T1000 (cell line): ENCODE data around the gene ADAMTS10.
A peak's percentile ranks its signal among the peaks of the same experiment; 100 is the strongest.
"Not testable (repeated sequence)": the region's sequence is repeated elsewhere in the genome, so short reads cannot be mapped to it uniquely, and the experiment has no call there.

Experiments used
- DNase-seq: peaks from one replicate; lab custom pipeline; 2025; ENCODE audit warnings: mixed read lengths; lab: John Stamatoyannopoulos, UW

The ADAMTS10 gene

GRCh38 chr19:8610041-8610935, at the start of gene ADAMTS10:
Gene ADAMTS10 (minus strand): TSS chr19:8610715. CDS start chr19:8605710, 5,005 bp downstream.
- no peak for DNase-seq

GRCh38 chr19:8659905-8660304, 49.4 kb upstream of the ADAMTS10 start:
- DNase-seq = no peak

GRCh38 chr19:8657869-8658268, 47.4 kb upstream of the ADAMTS10 start:
- no peak for DNase-seq

GRCh38 chr19:8655340-8655709, 44.8 kb upstream of the ADAMTS10 start:
- no peak for DNase-seq

- DNase-seq = peak; percentile 19
Measured at GRCh38 chr19:8654591-8655339, 44.2 kb upstream of the ADAMTS10 start.

GRCh38 chr19:8648240-8648639, 37.7 kb upstream of the ADAMTS10 start:
- no peak for DNase-seq

- no peak for DNase-seq
Measured at GRCh38 chr19:8643860-8644653, 33.5 kb upstream of the ADAMTS10 start.

GRCh38 chr19:8642561-8642960, 32.0 kb upstream of the ADAMTS10 start:
- DNase-seq = no peak

- no peak for DNase-seq
Measured at GRCh38 chr19:8641908-8642547, 31.5 kb upstream of the ADAMTS10 start.

- no peak for DNase-seq
Measured at GRCh38 chr19:8641221-8641907, 30.8 kb upstream of the ADAMTS10 start.

- DNase-seq = no peak
Measured at GRCh38 chr19:8640402-8641004, 30.0 kb upstream of the ADAMTS10 start.

GRCh38 chr19:8639821-8640401, 29.4 kb upstream of the ADAMTS10 start:
- DNase-seq = no peak

GRCh38 chr19:8638078-8638619, 27.6 kb upstream of the ADAMTS10 start:
- DNase-seq = no peak

- not testable (repeated sequence) for DNase-seq
Measured at GRCh38 chr19:8637070-8637469, 26.6 kb upstream of the ADAMTS10 start.

- no peak for DNase-seq
Measured at GRCh38 chr19:8635422-8635821, 24.9 kb upstream of the ADAMTS10 start.

- DNase-seq = no peak
Measured at GRCh38 chr19:8631425-8631819, 20.9 kb upstream of the ADAMTS10 start.

- no peak for DNase-seq
Measured at GRCh38 chr19:8630796-8631424, 20.4 kb upstream of the ADAMTS10 start.

GRCh38 chr19:8629996-8630683, 19.6 kb upstream of the ADAMTS10 start, which contains the start of gene NFILZ:
Gene NFILZ (plus strand): TSS chr19:8630633. CDS start chr19:8676766, 46,133 bp downstream.
- DNase-seq = no peak

GRCh38 chr19:8629184-8629583, 18.7 kb upstream of the ADAMTS10 start:
- DNase-seq = no peak
